Trophoblast cell (in vitro differentiated cells and primary cell): ENCODE data around the gene NTM.

Experiments used
- DNase-seq, 2 donors: peaks; one replicate each; pipeline ENCODE4 v3.0.0-alpha.2; 2016
- H2AFZ ChIP-seq: 2 replicates; pipeline ENCODE4 v1.6.1; 2013; ENCODE audit warnings: low read length, moderate library complexity, mild to moderate bottlenecking; ENCODE audit not compliant: insufficient read depth, poor library complexity
- H2AK5ac ChIP-seq: 2 replicates; pipeline ENCODE4 v1.6.1; 2013; ENCODE audit warnings: mild to moderate bottlenecking, low read length
- H2BK120ac ChIP-seq: 2 replicates; pipeline ENCODE4 v1.6.1; 2013; ENCODE audit warnings: low read length, mild to moderate bottlenecking, moderate library complexity; ENCODE audit not compliant: insufficient read depth, poor library complexity
- H2BK12ac ChIP-seq: 2 replicates; pipeline ENCODE4 v1.6.1; 2013; ENCODE audit warnings: mild to moderate bottlenecking, low read length, moderate library complexity
- H2BK5ac ChIP-seq: 2 replicates; pipeline ENCODE4 v1.6.1; 2013; ENCODE audit warnings: low read length, low read depth, moderate library complexity, mild to moderate bottlenecking; ENCODE audit not compliant: poor library complexity
- H3K14ac ChIP-seq: 2 replicates; pipeline ENCODE4 v1.6.1; 2013; ENCODE audit warnings: mild to moderate bottlenecking, low read length
- H3K18ac ChIP-seq: 2 replicates; pipeline ENCODE4 v1.6.1; 2013; ENCODE audit warnings: mild to moderate bottlenecking, low read length
- H3K23ac ChIP-seq: 2 replicates; pipeline ENCODE4 v1.6.1; 2013; ENCODE audit warnings: low read length
- H3K27ac ChIP-seq: 2 replicates; pipeline ENCODE4 v1.5.1; 2013; ENCODE audit warnings: low read depth, mild to moderate bottlenecking, inconsistent platforms, low read length, moderate library complexity
- H3K27me3 ChIP-seq: 2 replicates; pipeline ENCODE4 v1.6.1; 2013; ENCODE audit warnings: inconsistent platforms, mild to moderate bottlenecking, low read length, moderate library complexity; ENCODE audit not compliant: insufficient read depth
- H3K36me3 ChIP-seq, 2 experiments: 1 replicate in 1 of 2; 2 replicates in 1 of 2; pipeline ENCODE4 v1.6.1; 2013; ENCODE audit warnings: low read length in 2 of 2, mild to moderate bottlenecking in 2 of 2, moderate library complexity in 1 of 2; ENCODE audit not compliant: insufficient read depth in 2 of 2, control insufficient read depth in 1 of 2
- H3K4ac ChIP-seq: 2 replicates; pipeline ENCODE4 v1.6.1; 2013; ENCODE audit warnings: low read depth, mild to moderate bottlenecking, low read length, moderate library complexity
- H3K4me1 ChIP-seq, 2 experiments: 1 replicate in 1 of 2; 2 replicates in 1 of 2; pipeline ENCODE4 v1.6.1; 2013; ENCODE audit warnings: low read length in 2 of 2, mild to moderate bottlenecking in 2 of 2, moderate library complexity in 1 of 2; ENCODE audit not compliant: insufficient read depth in 2 of 2, control insufficient read depth in 1 of 2
- H3K4me2 ChIP-seq: 2 replicates; pipeline ENCODE4 v1.6.1; 2013; ENCODE audit warnings: inconsistent platforms, mild to moderate bottlenecking, low read length, moderate library complexity
- H3K4me3 ChIP-seq: 2 replicates; pipeline ENCODE4 v1.5.1; 2013; ENCODE audit warnings: mild to moderate bottlenecking, low read depth, low read length, inconsistent platforms
- H3K79me1 ChIP-seq: one replicate; pipeline ENCODE4 v1.6.1; 2013; ENCODE audit warnings: low read length
- H3K79me2 ChIP-seq: 2 replicates; pipeline ENCODE4 v1.6.1; 2013; ENCODE audit warnings: low read length, mild to moderate bottlenecking; ENCODE audit not compliant: control insufficient read depth, insufficient read depth, poor library complexity
- H3K9ac ChIP-seq: 2 replicates; pipeline ENCODE4 v1.6.1; 2013; ENCODE audit warnings: mild to moderate bottlenecking, low read length
- H3K9me3 ChIP-seq: 2 replicates; pipeline ENCODE4 v1.6.1; 2013; ENCODE audit warnings: low read depth, mild to moderate bottlenecking, control low read depth, inconsistent platforms, low read length; ENCODE audit not compliant: insufficient read depth
- H4K12ac ChIP-seq: 2 replicates; pipeline ENCODE4 v1.6.1; 2013; ENCODE audit warnings: low read depth, mild to moderate bottlenecking, low read length, moderate library complexity
- H4K8ac ChIP-seq: 2 replicates; pipeline ENCODE4 v1.6.1; 2013; ENCODE audit warnings: low read depth, mild to moderate bottlenecking, low read length, moderate library complexity
- H4K91ac ChIP-seq: one replicate; pipeline ENCODE4 v1.6.1; 2013; ENCODE audit warnings: low read depth, mild to moderate bottlenecking, low read length, moderate library complexity
- WGBS: extraction: QIAGEN DNeasy Blood & Tissue Kit; methylation state at CpG from one replicate; pipeline ENCODE4 v1.1.7; 2013; ENCODE audit warnings: missing lambda C conversion rate; ENCODE audit not compliant: insufficient read length, insufficient coverage; ENCODE audit errors: extremely low coverage; 5-methylcytosine and 5-hydroxymethylcytosine counted together

NTM gene

GRCh38 chr11:132307309-132308020 is 937.0 kb downstream of the NTM start:
- H2BK5ac ChIP-seq, result no peak overlapping the region
- H3K27ac ChIP-seq, result no peak overlapping the region
- H3K79me1 ChIP-seq, result no peaks in the 10 kb centered on the region
- H2AK5ac ChIP-seq, result no peak overlapping the region
- no peak overlapping the region for H3K14ac ChIP-seq
- H2BK120ac ChIP-seq, result no peak overlapping the region
- no peak overlapping the region for H2BK12ac ChIP-seq
- no peaks in the 10 kb centered on the region for H3K36me3 ChIP-seq
- H3K27me3 ChIP-seq, result no peaks in the 10 kb centered on the region
- no peak overlapping the region for H3K4me3 ChIP-seq
- H3K9me3 ChIP-seq, result no peaks in the 10 kb centered on the region
- no peak for DNase-seq
- H3K4me2 ChIP-seq, result no peak overlapping the region
- H3K18ac ChIP-seq, result no peak overlapping the region
- WGBS, result no CpG with 5 or more reads among the region's 21 CpGs
- no peak overlapping the region for H4K12ac ChIP-seq
- H3K23ac ChIP-seq, result no peak overlapping the region
- no peak overlapping the region for H2AFZ ChIP-seq
- H3K4ac ChIP-seq, result no peak overlapping the region
- H4K8ac ChIP-seq, result no peak overlapping the region
- no peaks in the 10 kb centered on the region for H3K79me2 ChIP-seq
- H3K4me1 ChIP-seq, result peaks cover 2 to 3% of the 10 kb centered on the region in 2 experiments
- H4K91ac ChIP-seq, result no peak overlapping the region
- H3K9ac ChIP-seq, result no peak overlapping the region

GRCh38 chr11:132310390-132311375 is 940.3 kb downstream of the NTM start:
- H2AK5ac ChIP-seq, result no peak overlapping the region
- no CpG with 5 or more reads among the region's 10 CpGs for WGBS
- no peak overlapping the region for H3K4me2 ChIP-seq
- H3K4ac ChIP-seq, result no peak overlapping the region
- DNase-seq, result no peak
- no peaks in the 10 kb centered on the region for H3K36me3 ChIP-seq
- H3K79me2 ChIP-seq, result no peaks in the 10 kb centered on the region
- no peak overlapping the region for H3K23ac ChIP-seq
- no peaks in the 10 kb centered on the region for H3K79me1 ChIP-seq
- H2BK120ac ChIP-seq, result no peak overlapping the region
- H2BK5ac ChIP-seq, result no peak overlapping the region
- H3K27me3 ChIP-seq, result no peaks in the 10 kb centered on the region
- H2AFZ ChIP-seq, result no peak overlapping the region
- peaks cover 2 to 3% of the 10 kb centered on the region in 2 experiments for H3K4me1 ChIP-seq
- no peaks in the 10 kb centered on the region for H3K9me3 ChIP-seq
- no peak overlapping the region for H4K12ac ChIP-seq
- no peak overlapping the region for H3K14ac ChIP-seq
- no peak overlapping the region for H3K4me3 ChIP-seq
- no peak overlapping the region for H3K9ac ChIP-seq
- no peak overlapping the region for H3K27ac ChIP-seq
- H4K91ac ChIP-seq, result no peak overlapping the region
- no peak overlapping the region for H3K18ac ChIP-seq
- no peak overlapping the region for H2BK12ac ChIP-seq
- no peak overlapping the region for H4K8ac ChIP-seq

DNA sequence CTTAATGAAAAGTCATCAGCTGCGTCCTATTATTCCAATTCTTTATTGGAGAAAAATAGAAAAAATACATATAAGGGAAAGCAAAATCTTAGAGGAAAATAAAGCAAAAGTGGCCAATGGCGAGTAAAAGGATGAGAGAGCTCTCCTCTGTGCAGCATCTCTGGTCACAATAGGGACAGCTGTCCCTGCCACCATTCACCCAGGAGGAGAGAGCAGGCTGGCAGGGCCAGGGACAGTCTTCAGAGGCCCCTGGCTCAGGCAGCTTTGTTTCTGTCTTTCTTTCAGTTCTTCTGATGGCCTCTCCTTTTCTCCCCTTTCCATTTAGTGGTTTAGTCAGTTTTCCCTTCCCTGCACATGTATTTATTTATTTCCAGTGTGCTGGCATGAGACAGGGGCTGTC is 941.3 kb downstream of the NTM start:
- Histone ChIP-seq H3K18ac (no peak overlapping the region), H3K4me1 (peaks cover 2 to 3% of the 10 kb centered on the region in 2 experiments), H3K9me3 (no peaks in the 10 kb centered on the region), H3K79me1 (no peaks in the 10 kb centered on the region), H2BK5ac (no peak overlapping the region), H3K4me3 (no peak overlapping the region), H4K91ac (no peak overlapping the region), H4K12ac (no peak overlapping the region), H3K14ac (no peak overlapping the region), H2BK12ac (no peak overlapping the region), H4K8ac (no peak overlapping the region), H3K79me2 (no peaks in the 10 kb centered on the region), H3K4ac (no peak overlapping the region), H3K23ac (no peak overlapping the region), H2BK120ac (no peak overlapping the region), H2AFZ (no peak overlapping the region), H3K36me3 (no peaks in the 10 kb centered on the region), H2AK5ac (no peak overlapping the region), H3K4me2 (no peak overlapping the region), H3K27ac (no peak overlapping the region), H3K9ac (no peak overlapping the region), H3K27me3 (no peaks in the 10 kb centered on the region)
- no CpG with 5 or more reads among the region's 2 CpGs for WGBS
- DNase-seq, result no peak

GRCh38 chr11:132312161-132312560 is 941.7 kb downstream of the NTM start:
- Histone ChIP-seq H3K4me3 (no peak overlapping the region), H4K8ac (no peak overlapping the region)

More at GRCh38 chr11:132312161-132312560, 941.7 kb downstream of the NTM start:
- peaks cover 2 to 3% of the 10 kb centered on the region in 2 experiments for H3K4me1 ChIP-seq
- H3K9ac ChIP-seq, result no peak overlapping the region
- H3K79me1 ChIP-seq, result no peaks in the 10 kb centered on the region
- H2BK12ac ChIP-seq, result no peak overlapping the region
- no peaks in the 10 kb centered on the region for H3K27me3 ChIP-seq
- no peak overlapping the region for H3K4ac ChIP-seq
- H2AFZ ChIP-seq, result no peak overlapping the region
- H2BK5ac ChIP-seq, result no peak overlapping the region
- no peaks in the 10 kb centered on the region for H3K36me3 ChIP-seq
- H3K79me2 ChIP-seq, result no peaks in the 10 kb centered on the region
- H3K27ac ChIP-seq, result no peak overlapping the region
- H4K12ac ChIP-seq, result no peak overlapping the region
- no peak overlapping the region for H3K4me2 ChIP-seq
- H4K91ac ChIP-seq, result no peak overlapping the region
- H3K9me3 ChIP-seq, result no peaks in the 10 kb centered on the region
- no peak overlapping the region for H2BK120ac ChIP-seq
- H3K18ac ChIP-seq, result no peak overlapping the region
- DNase-seq, result no peak
- H3K14ac ChIP-seq, result no peak overlapping the region
- H3K23ac ChIP-seq, result no peak overlapping the region
- no CpG with 5 or more reads among the region's 5 CpGs for WGBS
- H2AK5ac ChIP-seq, result no peak overlapping the region
